ENCODE measurements around the gene AOPEP.

AOPEP gene

GRCh38 chr9:94894094-94894699, 167.7 kb downstream of the AOPEP start:
- no peak for TF ChIP-seq TAF1 (IDR thresholded peaks at IDR 0.05; ENCODE audit: low read depth)
- TF ChIP-seq RAD21 (IDR thresholded peaks at IDR 0.05; ENCODE audit: low read depth), result no peak
- TF ChIP-seq MAX (IDR thresholded peaks at IDR 0.05), result no peak
- no peak for TF ChIP-seq EGR1 (IDR thresholded peaks at IDR 0.05)
- TF ChIP-seq CREB1 (IDR thresholded peaks at IDR 0.05; ENCODE audit: low read depth), result no peak
- no peak for TF ChIP-seq CEBPB (IDR thresholded peaks at IDR 0.05)
- no peak for TF ChIP-seq TEAD4 (IDR thresholded peaks at IDR 0.05)
- TF ChIP-seq FOXM1 (IDR thresholded peaks at IDR 0.05; ENCODE audit: borderline replicate concordance, low read depth), result no peak
- no peak for TF ChIP-seq REST (IDR thresholded peaks at IDR 0.05; ENCODE audit: low read depth)
- TF ChIP-seq USF1 (IDR thresholded peaks at IDR 0.05), result no peak
- no peak for TF ChIP-seq YY1 (IDR thresholded peaks at IDR 0.05; ENCODE audit: low read depth)
- TF ChIP-seq ZBTB7A (IDR thresholded peaks at IDR 0.05; ENCODE audit: low read depth), result no peak
- TF ChIP-seq TCF12 (IDR thresholded peaks at IDR 0.05; ENCODE audit: low read depth), result no peak
- no peak for TF ChIP-seq NFIC (IDR thresholded peaks at IDR 0.05)
- no peak for TF ChIP-seq EP300 (IDR thresholded peaks at IDR 0.05; ENCODE audit: borderline replicate concordance)

GRCh38 chr9:94895668-94896067, 169.2 kb downstream of the AOPEP start:
- TF ChIP-seq NFIC (IDR thresholded peaks at IDR 0.05) (no peak), RAD21 (IDR thresholded peaks at IDR 0.05; ENCODE audit: low read depth) (no peak), FOXM1 (IDR thresholded peaks at IDR 0.05; ENCODE audit: borderline replicate concordance, low read depth) (no peak), EP300 (IDR thresholded peaks at IDR 0.05; ENCODE audit: borderline replicate concordance) (no peak), TAF1 (IDR thresholded peaks at IDR 0.05; ENCODE audit: low read depth) (no peak), REST (IDR thresholded peaks at IDR 0.05; ENCODE audit: low read depth) (no peak), TEAD4 (IDR thresholded peaks at IDR 0.05) (no peak), ZBTB7A (IDR thresholded peaks at IDR 0.05; ENCODE audit: low read depth) (no peak), MAX (IDR thresholded peaks at IDR 0.05) (no peak), CEBPB (IDR thresholded peaks at IDR 0.05) (no peak), CREB1 (IDR thresholded peaks at IDR 0.05; ENCODE audit: low read depth) (no peak), YY1 (IDR thresholded peaks at IDR 0.05; ENCODE audit: low read depth) (no peak), USF1 (IDR thresholded peaks at IDR 0.05) (no peak), TCF12 (IDR thresholded peaks at IDR 0.05; ENCODE audit: low read depth) (no peak)

GRCh38 chr9:94896512-94896911, 170.0 kb downstream of the AOPEP start:
- TF ChIP-seq USF1 (IDR thresholded peaks at IDR 0.05) (no peak), EGR1 (IDR thresholded peaks at IDR 0.05) (no peak), EP300 (IDR thresholded peaks at IDR 0.05; ENCODE audit: borderline replicate concordance) (no peak), NFIC (IDR thresholded peaks at IDR 0.05) (no peak), ZBTB7A (IDR thresholded peaks at IDR 0.05; ENCODE audit: low read depth) (no peak)

GRCh38 chr9:94899464-94900221, 173.1 kb downstream of the AOPEP start:
- TF ChIP-seq TAF1 (IDR thresholded peaks at IDR 0.05; ENCODE audit: low read depth) (no peak), EGR1 (IDR thresholded peaks at IDR 0.05) (no peak)

- TF ChIP-seq CEBPB (IDR thresholded peaks at IDR 0.05) (peak; percentile 41; the same call in 1 of the 2 replicates), USF1 (IDR thresholded peaks at IDR 0.05) (no peak)
Observed at GRCh38 chr9:94900222-94901018, 173.9 kb downstream of the AOPEP start.
